ENCODE measurements around the gene TBL1X.

Gene TBL1X

GRCh38 chrX:9678215-9678965 is 213.5 kb downstream of the TBL1X start:
- no peak for DNase-seq (ENCODE audit: low read depth)

DNA sequence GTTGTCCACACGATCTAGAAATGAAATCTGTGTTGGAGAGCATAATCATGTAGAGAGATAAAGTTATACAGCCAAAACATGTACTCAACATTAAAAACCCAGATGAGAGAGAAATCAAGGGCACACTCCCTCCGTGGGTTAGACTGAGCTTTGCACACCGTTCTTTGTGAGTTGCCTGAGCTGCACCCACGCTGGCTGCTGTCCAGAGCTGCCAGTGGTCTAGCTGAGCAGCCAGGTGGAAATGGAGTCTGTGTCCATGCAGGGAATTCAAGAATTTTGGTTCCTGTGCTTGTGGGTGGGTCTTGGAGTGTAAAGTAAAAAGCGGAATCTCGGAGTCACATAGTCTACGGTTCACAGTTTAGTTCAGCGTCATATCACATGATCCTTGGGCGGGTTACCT is 216.2 kb downstream of the TBL1X start:
- DNase-seq (ENCODE audit: low read depth): no peak
- H3K4me3 ChIP-seq (ENCODE audit: low read depth, low read length): no peak overlapping the region

More at GRCh38 chrX:9678215-9678965, 213.5 kb downstream of the TBL1X start:
- H3K4me3 ChIP-seq (ENCODE audit: low read depth, low read length): no peak overlapping the region

DNA sequence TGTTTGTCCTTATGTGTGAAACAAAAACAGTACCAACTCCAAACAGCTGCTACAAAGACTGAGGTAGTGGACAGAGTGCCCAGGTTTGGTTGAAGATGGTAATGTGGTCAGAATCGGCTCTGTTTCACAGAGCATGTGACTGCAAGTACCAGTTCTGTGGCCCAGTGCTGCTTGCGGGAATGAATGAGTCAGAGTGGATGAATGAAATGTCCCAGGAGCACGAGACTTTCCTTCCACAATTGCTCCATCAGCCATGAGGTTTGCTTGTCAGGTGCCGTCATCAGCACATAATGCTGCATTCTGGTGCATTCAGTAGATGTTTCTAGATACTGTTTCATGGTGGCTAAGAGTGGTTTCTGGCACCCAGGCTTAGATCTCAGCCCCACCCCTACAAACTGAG is 216.6 kb downstream of the TBL1X start:
- no peak overlapping the region for H3K4me3 ChIP-seq (ENCODE audit: low read depth, low read length)

GRCh38 chrX:9682456-9682855 is 217.6 kb downstream of the TBL1X start:
- no peak for DNase-seq (ENCODE audit: low read depth)

More for the DNA sequence above, 216.6 kb downstream of the TBL1X start:
- no peak for DNase-seq (ENCODE audit: low read depth)

GRCh38 chrX:9682861-9683260 is 218.0 kb downstream of the TBL1X start:
- no peak overlapping the region for H3K4me3 ChIP-seq (ENCODE audit: low read depth, low read length)
- DNase-seq (ENCODE audit: low read depth): no peak

More at GRCh38 chrX:9682456-9682855, 217.6 kb downstream of the TBL1X start:
- H3K4me3 ChIP-seq (ENCODE audit: low read depth, low read length): no peak overlapping the region

- DNase-seq (ENCODE audit: low read depth): no peak
These were observed 218.5 kb downstream of the TBL1X start for GRCh38 chrX:9683350-9683749.

DNA sequence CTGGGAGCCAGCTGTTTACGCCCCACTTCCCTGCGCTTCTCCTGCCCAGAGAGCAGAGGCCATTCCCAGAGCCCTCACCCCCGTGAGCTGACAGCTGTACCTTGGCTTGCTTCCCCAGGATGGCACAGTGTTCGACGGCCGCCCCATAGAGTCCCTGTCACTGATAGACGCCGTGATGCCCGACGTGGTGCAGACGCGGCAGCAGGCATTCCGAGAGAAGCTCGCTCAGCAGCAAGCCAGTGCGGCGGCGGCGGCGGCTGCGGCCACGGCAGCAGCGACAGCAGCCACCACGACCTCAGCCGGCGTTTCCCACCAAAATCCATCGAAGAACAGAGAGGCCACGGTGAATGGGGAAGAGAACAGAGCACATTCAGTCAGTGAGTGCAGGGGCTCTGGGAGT is 223.0 kb downstream of the TBL1X start:
- no peak for DNase-seq (ENCODE audit: low read depth)

More at GRCh38 chrX:9683350-9683749, 218.5 kb downstream of the TBL1X start:
- H3K4me3 ChIP-seq (ENCODE audit: low read depth, low read length): no peak overlapping the region

DNA sequence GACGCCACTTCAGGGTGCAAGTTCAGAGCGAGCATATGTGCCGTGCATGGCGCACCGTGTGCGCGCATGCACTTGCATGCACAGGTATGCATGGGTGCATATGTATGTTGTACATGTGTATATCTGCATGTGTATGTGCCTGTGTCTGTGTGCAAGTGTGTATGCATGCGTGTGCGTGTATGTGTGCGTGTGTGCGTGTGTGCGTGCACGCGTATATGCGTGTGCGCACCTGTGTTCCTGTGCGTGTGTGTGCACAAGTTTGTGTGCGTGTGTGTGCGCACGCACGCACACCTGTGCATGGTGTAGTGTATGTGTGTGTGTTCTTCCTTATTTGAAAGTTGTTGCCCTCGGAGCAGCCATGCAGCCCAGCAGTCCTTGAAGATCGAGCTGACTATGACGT is 224.0 kb downstream of the TBL1X start:
- DNase-seq (ENCODE audit: low read depth): no peak
- H3K4me3 ChIP-seq (ENCODE audit: low read depth, low read length): no peak overlapping the region

More for the DNA sequence above, 223.0 kb downstream of the TBL1X start:
- H3K4me3 ChIP-seq (ENCODE audit: low read depth, low read length): no peak overlapping the region

DNA sequence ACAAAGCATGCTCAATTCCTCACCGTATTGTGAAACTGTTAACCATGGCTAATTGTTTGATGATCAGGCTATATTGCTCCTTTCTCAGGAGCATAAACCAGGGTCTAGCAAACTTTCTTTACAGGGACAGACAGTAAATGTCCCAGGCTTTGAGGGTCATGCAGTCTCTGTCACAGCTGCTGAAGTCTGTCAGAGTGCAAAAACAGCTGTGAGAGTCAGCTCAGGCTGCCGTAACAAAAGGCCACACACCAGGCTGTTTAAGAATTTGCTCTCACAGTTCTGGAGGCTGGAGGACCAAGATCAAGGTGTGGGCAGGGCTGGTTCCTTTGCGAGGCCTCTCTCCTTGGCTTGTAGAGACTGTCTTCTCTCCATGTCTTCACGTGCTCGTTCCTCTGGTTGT is 225.2 kb downstream of the TBL1X start:
- no peak for DNase-seq (ENCODE audit: low read depth)
- no peak overlapping the region for H3K4me3 ChIP-seq (ENCODE audit: low read depth, low read length)

GRCh38 chrX:9693307-9694001 is 228.6 kb downstream of the TBL1X start:
- DNase-seq (ENCODE audit: low read depth): no peak
- H3K4me3 ChIP-seq (ENCODE audit: low read depth, low read length): no peak overlapping the region

DNA sequence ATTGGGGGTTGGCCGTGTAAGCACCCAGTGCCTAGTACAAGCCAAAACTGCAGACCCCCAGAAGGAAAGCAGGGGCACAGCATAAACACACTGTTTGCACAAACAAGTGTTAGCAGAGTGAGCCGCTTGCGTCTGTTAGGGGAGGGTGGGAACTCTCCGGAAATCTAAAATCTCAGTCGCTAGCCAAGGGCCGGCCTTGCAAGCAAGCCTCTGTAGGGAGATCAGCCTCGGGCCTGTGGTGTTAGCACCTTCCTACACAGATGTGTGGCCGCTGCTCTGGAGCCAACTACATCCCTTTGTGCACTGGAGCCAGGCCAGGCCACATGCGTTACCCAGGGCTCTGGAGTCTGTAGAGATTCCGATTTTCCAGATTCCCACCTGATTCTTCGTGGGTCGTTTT is 233.7 kb downstream of the TBL1X start:
- DNase-seq (ENCODE audit: low read depth): no peak
- H3K4me3 ChIP-seq (ENCODE audit: low read depth, low read length): no peak overlapping the region

DNA sequence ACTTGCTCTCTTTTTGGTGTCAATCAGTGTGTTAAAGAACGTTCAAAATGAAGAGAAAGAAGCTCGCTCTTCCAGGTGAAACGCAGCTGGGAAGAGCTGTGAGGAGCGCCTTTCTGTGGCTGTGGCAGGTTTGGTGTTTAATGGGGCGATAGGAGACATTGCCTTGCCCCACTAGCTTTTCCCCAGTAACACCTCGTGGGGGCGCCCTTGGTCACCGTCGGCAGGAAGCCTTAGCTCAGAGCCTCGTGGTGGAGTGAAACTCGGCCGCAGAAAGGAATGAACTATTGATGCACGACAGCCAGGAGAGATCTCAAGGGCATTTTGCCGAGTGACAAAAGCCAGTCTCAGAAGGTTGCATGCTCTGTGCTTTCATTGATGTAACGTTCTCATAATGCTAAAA is 235.7 kb downstream of the TBL1X start:
- H3K4me3 ChIP-seq (ENCODE audit: low read depth, low read length): no peak overlapping the region
- no peak for DNase-seq (ENCODE audit: low read depth)

GRCh38 chrX:9701790-9702189 is 236.9 kb downstream of the TBL1X start:
- H3K4me3 ChIP-seq (ENCODE audit: low read depth, low read length): no peak overlapping the region
- DNase-seq (ENCODE audit: low read depth): no peak

DNA sequence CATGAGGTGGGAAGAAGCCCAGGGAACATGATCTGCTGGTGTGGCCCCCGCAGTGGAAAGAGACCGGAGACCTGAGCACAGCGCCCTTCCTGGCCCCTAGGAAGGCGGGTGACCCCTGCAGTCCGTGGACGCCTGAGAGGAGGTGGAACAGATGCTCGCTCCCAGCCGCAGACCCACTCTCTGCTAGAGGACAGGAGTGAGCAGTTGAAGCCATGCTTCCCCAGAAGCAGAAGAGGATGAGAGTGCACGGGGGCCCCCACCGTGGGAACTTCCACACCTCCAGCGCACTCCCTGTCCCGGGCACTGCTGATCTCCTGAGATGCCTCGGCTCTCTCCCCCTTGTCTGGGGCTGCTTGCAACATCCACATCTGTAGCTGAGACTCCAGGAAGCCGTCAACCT is 238.5 kb downstream of the TBL1X start:
- DNase-seq (ENCODE audit: low read depth): no peak

GRCh38 chrX:9704876-9705465 is 240.1 kb downstream of the TBL1X start:
- DNase-seq (ENCODE audit: low read depth): no peak
- H3K4me3 ChIP-seq (ENCODE audit: low read depth, low read length): no peak overlapping the region

More for the DNA sequence above, 238.5 kb downstream of the TBL1X start:
- no peak overlapping the region for H3K4me3 ChIP-seq (ENCODE audit: low read depth, low read length)

DNA sequence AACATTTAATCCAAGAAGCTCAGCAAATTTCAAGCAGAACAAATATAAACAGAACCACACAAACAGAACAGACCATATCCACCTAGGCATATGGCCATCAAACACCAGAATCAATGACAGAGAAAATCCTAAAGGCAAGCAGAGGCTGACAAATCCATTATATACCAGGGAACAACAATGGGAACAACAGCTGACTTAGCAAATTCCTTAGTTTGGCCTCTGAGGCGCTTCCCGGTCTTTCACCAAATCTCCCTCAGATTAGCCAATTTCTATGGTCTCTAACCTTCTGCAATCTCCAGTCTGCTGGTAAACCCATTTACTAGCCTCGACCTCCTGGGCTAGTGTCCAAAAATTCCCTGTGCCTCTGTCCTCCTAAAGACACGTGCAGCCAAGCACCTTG is 241.6 kb downstream of the TBL1X start:
- no peak for DNase-seq (ENCODE audit: low read depth)
- H3K4me3 ChIP-seq (ENCODE audit: low read depth, low read length): no peak overlapping the region

DNA sequence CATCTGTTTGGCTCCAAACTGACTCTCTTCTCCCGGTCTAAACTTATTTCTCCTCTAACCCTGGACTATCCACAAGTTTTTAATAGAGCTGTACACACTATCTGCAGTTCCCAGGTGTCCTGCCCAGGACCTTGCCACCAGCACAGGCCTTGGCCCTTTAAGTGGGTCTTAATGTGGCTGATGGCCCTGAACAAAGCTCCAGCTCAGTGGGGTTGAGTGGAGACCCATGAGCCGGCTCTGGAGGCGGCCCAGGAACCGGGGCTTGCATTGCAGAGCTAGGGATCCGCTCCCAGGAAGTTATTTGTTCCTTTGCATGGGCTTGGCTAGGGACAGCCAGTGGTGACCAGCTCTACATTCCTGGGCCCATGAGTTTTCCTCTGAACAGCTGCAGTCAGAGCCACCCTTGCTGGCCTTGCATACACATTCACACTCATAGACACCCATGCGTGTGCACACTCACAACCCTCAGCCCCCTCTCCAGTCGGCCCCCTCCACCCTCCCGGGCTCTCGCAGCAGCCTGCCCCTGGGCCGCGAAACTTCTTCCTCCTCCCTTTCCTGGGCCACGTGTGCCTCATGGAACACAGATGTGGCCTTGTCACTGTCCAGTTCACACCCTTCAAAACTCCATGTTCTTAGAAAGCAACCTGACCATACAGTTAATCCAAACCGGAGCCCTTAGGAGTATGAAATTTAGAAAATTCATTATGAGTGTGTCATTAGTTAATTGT is 242.6 kb downstream of the TBL1X start:
- no peak overlapping the region for H3K4me3 ChIP-seq (ENCODE audit: low read depth, low read length)
- no peak for DNase-seq (ENCODE audit: low read depth)

- no peak overlapping the region for H3K4me3 ChIP-seq (ENCODE audit: low read depth, low read length)
- DNase-seq (ENCODE audit: low read depth): no peak
These were observed 243.2 kb downstream of the TBL1X start for GRCh38 chrX:9708086-9708485.

DNA sequence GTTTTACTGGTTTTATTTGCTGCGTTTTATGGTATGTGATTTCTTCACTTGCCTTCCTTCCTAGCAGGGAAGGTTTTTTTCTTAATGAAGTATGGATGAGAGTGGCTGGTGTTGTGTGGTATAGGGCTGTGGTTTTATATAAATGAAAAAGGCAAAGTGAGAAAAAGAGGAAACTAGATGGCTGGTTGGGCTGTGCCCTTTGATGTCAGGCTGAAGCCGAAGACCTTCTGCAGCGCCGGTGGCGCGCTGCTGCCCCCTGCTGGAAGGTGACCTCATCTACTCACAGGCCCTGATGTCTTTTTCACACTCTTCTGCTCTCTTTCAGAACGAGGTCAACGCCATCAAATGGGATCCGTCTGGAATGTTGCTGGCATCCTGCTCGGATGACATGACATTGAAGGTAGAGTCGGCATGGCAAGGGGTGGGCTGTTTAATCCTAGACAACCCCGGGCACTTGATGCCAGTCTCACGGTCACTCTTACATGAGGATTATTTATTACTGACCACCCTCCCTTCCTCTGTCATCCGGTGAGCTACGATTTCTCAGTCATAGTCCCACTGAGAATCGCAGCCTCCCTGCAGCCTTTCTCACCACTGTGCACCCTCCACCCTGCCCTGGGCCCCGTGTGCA is 244.2 kb downstream of the TBL1X start:
- H3K4me3 ChIP-seq (ENCODE audit: low read depth, low read length): no peak overlapping the region
- peak; percentile 10 for DNase-seq (ENCODE audit: low read depth)

All from skeletal muscle cell (primary cell).